Skeletal muscle cell (primary cell): ENCODE data around the gene PTPRA.

ENCODE experiments used
- DNase-seq: peaks from one replicate; pipeline ENCODE4 v3.0.0-alpha.2; 2010; ENCODE audit warnings: low read depth
- H3K4me3 ChIP-seq: 2 replicates; pipeline ENCODE4 v1.5.1; 2011; ENCODE audit warnings: low read depth, mild to moderate bottlenecking, control low read depth, low read length, moderate library complexity

The PTPRA gene

DNA sequence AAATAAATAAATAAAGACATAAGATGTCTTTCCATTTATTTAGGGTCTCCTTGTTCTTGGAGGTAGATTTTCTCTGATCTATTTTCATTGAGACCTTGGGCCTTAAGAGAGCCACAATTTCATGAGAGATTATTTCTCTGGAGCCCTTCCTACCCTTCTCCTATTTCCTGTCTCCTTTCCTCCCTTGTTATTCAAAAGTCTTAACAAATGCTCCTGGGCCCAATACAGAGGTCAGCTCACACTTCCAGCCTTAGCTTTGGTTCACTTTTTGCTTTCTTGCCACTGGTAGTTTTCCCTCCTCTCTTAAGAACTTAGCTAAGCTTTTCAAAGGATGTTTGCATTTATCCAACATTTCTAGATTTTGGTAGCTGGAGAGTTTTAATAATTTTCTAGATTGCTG lies 44.0 kb downstream of the PTPRA start:
- DNase-seq, result no peak
- no peak overlapping the region for H3K4me3 ChIP-seq

DNA sequence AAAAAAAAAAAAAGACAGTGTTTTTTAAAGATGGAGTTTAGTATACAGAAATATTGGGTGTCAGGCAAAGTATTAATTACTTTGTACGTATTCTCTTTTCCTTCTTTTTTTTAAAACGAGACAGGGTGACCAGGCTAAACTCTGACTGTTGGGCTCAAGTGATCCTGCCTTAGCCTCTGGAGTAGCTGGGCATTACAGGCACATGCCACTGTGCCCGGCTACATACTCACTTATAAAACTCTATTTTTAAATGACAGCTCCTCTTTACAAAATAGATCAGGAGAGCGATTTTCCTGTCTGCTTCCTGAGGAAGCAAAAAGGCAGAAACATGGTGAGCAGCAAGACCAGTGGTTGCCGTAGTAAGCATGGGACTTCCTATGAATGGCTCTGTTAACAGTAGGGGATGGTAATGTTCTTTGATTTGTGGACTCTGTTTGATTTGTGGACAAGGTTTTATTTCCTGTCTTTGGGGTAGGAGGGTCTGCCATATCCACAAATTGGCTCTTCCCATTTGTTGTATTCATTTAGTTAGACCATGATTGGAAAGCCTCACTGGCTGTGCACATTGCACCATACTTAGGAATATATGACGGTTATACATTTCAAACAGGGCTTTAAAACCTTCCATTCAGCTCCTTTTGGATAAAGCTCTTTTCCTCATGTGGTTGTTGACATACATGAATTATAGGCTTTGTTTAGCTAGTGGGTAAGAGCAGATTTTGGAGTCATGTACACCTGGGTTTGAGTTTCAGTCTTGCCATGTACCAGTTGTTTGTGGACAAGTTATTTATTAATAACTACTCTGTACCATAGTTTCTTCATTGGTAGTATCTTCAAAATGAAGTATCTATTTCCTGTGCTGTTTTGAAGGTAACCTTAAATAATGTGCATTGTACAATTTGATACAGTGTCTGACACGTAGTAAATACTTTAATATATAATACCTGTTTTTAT lies 45.1 kb downstream of the PTPRA start:
- DNase-seq, result no peak
- H3K4me3 ChIP-seq, result no peak overlapping the region

DNA sequence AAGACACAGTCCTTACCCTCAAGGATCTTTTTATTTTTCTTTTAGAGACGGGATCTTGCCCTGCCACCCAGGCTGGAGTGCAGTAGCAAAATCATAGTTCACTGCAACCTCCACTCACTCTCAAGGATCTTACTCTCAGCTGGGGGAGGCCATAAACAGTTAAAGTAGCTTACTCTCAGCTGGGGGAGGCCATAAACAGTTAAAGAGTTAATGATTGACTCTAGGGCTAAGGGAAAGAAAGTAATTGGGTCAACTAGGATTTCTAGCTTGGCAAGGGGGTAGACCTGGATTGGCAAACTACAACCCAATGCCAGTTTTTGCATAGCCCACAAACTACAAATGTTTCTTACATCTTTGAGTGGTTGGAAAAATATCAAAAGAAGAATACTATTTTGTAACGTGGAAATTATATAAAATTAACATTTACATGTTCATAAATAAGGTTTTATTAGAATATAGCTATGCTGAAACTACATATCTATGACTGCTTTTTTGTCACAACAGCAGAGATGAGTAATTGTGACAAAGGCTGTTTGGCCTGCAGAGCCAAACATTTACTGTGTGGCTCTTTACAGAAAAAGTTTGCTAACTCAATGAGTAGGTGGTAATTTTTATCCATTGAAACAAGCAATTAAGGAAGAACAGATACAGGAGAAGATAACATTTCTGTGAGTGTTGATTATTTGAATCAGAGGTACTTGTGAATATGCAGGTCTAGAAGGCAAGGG lies 46.4 kb downstream of the PTPRA start:
- DNase-seq, result no peak
- H3K4me3 ChIP-seq, result no peak overlapping the region

DNA sequence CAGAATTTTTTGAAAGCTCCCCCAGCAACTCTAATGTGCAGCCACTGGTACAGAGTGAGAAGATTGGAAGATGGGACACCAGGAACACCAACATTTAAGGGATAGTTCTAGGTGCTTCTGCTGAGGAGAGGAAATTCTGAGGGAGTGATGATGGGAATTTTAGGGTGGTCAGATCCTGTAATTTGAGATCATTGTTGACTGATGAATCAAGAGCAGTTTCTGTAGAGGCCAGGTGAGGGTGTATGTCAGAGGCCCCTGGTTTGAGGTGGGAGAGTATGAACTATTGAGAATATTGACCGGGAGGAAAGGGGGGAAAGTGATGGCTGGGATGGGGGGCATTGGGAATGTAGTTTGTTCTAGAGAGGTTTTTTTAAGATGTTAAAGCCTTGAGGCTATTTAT lies 47.2 kb downstream of the PTPRA start:
- DNase-seq, result no peak
- H3K4me3 ChIP-seq, result no peak overlapping the region

DNA sequence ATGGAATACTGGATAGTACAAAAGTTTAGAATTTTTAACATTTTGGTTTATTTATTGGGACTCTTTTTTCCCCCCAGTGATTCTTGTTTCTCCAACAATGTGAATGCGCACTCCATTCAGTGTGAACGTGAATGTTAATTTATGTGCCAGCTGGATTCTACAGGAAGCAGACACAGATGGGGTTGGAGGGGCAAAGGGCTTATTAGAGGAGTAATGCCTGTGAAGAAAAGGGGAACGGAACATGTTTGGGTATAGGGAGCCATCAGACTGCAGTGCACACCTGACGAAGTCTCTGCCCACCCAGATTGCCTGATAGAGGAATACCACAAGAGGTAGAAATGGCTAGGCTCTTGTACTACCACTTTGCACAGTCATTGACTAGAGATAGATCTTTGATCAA lies 48.2 kb downstream of the PTPRA start:
- DNase-seq, result no peak
- no peak overlapping the region for H3K4me3 ChIP-seq

DNA sequence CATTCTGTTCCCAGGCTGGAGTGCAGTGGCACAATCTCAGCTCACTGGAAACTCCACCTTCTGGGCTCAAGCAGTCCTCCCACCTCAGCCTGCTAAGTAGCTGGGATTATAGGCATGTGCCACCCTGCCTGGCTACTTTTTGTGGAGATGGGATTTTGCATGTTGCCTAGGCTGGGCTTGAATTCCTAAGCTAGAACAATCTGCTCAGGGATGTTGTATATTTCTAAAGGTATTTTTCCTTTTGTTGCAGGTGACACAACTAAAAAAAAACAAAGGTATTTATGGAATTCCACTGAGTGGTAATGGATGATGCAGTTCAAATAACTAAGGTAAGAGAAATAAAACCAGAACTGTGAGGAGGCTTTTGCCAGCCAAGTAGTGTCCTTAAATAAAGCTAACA lies 49.7 kb downstream of the PTPRA start:
- no peak overlapping the region for H3K4me3 ChIP-seq
- no peak for DNase-seq

DNA sequence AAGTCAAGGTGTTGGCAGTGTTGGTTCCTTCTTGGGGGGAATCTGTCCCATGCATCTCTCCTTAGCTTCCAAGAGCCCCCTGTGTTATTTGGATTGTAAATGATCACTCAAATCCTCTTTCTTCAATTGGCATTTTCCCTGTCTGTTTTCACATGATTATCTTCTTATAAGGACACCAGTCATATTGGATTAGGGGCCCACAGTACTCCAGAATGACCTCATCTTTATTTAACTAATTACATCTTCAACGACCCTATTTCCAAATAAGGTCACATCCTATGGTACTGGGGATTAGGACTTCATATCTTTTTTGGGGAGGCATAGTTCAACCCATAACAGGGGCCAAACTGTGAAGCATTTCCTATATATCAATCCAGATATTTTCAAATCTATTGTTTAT lies 57.3 kb downstream of the PTPRA start:
- H3K4me3 ChIP-seq, result no peak overlapping the region
- DNase-seq, result no peak

DNA sequence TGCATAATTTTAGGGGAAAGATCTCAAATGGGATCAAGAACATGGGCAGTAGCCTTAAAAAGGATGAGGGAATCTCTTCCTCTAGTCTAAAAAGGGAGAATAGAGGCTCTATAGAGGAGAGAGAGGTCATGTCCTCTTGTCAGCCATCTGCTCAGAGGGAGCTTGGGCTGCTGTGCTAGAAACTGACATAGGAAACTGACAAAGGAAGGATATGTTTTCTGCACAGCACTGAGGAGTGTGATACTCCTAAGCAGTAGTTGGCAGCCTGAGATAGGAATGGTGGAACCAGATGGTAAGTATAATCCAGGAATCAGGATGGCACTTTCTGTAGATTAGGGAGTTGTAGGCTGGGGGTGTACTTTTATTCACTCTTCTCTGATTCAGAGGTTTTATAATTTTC lies 59.2 kb downstream of the PTPRA start:
- H3K4me3 ChIP-seq, result no peak overlapping the region
- no peak for DNase-seq

DNA sequence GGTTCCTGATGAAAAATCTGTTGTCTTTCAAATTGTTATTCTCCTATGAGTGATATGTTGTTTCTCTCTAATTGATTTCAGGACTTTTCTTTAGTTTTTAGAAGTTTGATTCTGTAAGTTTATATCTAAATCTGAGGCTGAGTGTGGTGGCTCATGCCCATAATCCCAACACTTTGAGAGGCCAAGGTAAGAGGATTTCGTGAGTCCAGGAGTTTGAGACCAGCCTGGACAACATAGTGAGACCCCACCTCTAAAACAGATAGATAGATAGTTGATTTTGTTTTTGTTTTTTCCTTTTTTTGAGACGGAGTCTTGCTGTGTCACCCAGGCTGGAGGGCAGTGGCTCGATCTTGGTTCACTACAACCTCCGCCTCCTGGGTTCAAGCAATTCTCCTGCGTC lies 64.6 kb downstream of the PTPRA start:
- no peak overlapping the region for H3K4me3 ChIP-seq
- no peak for DNase-seq

DNA sequence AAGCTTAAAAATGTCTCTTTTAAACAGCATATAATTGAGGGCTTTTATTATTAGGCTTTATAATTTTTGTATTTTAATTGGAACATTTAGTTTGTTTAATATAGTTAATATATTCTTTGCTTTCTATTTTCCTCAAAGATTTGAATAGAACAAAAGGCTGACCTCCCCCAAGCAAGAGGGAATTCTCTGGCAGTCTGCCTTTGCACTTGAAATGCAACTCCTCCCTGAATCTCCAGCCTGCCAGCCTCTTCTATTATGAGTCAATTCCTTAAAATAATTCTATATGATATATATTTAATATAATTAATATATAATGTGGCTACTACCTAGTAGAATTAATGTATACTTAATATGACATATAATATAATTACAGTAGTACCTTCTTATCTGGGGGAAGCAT lies 69.2 kb downstream of the PTPRA start:
- peak; percentile 30 for DNase-seq
- H3K4me3 ChIP-seq, result no peak overlapping the region

DNA sequence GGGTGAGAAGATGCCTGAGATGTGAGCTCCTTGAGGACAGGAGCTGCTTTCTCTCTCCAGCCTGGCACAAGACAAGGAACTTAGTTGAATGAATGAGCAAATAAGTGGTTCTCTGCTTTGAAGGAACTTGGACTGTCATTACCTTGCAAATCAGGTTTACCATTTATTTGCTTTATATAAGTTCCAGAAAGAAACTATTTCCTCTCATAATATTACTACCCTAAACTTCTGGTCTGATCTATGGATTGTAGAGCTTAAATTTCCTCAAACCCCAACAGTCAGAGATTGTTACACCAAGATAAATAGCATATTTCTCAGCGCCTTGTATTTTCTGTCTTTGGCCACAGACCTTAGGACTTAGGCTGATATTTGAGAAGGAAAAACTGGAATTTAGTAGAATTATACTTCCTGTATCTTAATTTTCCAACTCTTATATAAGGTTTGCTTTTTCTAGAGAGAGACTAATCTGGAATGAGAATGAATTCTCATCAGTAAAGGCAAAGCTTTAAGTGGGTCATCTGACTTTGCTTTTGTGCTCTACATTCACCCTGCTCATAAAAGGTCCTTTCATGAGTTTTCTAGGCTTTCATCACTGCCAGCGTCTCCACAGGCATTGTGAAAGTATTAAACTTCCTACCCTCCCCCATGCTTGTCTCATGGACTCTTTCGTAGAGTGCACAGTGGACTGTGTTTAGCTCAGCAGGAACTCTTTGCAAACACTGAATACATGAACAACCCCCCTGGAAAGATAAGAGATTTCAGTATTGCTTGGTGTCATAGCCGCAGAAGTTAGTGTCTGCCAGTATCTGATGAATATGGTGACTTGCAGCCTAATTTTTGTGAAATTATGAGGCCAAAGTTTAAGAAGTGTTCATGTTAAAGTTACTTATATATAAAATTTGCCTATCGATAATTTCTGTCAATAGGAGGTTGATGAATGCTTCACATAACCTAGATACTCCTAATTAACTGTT lies 74.0 kb downstream of the PTPRA start:
- H3K4me3 ChIP-seq, result no peak overlapping the region
- peak; percentile 21 for DNase-seq

DNA sequence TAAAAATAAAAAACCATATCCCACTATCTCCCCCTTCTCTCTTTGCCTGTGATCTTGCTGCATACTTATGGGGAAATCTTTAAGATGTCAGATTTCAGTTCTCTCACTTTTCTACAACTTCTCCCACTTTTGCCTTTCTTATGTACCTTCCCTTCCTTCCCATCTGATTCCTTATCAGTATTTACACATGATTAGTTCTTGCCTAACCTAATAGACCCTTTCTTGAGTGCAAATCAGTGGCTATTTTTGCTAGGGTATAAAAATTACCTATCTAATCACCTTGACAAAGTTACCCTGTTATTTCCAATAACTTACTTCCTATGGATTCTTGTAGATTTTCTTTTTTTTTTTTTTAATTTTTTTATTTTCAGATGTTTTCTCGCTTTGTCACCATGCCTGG lies 75.7 kb downstream of the PTPRA start:
- DNase-seq, result no peak
- no peak overlapping the region for H3K4me3 ChIP-seq

DNA sequence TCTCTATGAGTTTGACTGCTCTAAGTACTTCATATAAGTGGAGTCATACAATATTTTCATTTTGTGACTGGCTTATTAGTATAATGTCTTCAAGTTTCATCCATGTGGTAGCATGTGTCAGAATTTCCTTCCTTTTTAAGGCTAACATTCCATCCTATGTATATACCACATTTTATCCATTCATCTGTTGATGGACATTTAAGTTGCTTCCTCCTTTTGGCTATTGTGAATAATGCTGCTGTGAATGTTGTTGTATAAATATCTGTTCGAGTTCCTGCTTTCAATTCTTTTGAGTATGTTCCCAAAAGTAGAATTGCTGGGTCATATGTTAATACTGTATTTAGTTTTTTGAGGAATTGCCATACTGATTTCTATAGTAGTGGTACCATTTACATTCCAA lies 79.5 kb downstream of the PTPRA start:
- DNase-seq, result no peak
- H3K4me3 ChIP-seq, result no peak overlapping the region

DNA sequence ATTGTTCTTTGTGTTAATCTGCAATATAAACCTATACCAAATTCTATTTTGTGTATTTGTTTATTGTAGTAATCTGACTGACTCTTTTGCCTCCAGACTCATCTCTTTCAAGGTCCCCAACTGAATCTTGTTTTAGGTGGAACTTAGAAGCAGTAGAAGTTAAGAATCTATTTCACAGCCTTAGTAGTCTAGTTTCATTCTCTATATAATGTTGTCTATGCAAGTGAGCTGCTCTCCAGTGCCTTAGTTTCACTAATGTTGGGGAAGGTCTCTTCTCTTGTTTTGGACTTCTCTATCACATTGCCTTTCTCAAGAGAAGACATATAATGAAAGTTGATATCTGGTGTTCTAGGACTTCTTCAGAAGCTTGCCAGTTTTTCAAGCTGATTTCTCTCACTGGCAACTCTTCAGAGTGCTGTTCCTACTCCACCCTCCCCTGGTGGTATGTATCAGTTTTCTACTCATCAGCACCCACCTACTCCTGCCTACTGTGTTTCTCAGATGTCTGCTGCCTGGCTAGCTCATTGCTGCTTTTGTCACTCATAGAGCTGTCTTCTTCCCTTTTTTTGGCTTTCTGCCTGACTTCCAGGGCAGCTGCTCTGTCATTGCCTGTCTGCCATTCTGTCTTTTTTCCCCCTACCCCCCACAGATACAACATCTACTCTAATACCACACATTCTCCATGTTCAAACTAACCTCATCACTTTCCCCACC lies 82.1 kb downstream of the PTPRA start:
- no peak overlapping the region for H3K4me3 ChIP-seq
- no peak for DNase-seq

DNA sequence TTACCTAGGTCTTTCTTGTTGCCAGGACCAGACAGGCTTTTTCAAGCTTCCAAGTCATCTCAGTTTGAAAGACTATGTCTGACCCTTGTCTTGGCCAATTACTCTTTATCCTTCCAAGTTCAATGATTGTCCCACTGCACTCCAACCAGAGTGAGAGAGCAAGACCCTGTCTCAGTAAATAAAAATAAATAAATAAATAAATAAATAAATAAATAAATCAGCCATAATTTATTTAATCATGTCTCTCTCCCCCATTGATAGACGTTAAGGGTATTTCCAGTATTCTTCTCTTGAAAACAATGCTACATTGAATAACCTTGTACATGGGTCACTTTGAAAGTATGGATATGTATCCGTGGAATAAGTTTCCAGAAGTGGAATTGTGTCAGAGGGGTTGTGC lies 83.2 kb downstream of the PTPRA start:
- DNase-seq, result no peak
- no peak overlapping the region for H3K4me3 ChIP-seq

DNA sequence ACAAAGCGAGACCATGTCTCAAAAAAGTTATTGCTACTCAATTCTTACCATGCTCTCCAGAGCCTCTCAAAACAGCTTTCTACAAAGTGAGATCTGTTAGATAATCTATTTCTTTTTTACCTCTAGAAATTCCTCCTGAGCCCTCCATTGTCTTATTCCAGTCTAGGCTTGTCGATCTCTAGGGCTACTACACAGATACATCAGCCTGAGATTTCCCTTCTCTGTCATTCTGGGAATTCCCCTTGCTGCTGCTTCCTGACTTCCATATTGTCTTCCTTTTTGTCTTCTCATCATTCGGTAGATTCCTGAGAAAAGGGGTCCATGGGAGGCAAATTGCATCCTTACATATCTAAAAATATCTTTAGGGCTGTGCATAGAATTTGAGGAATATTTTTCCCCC lies 94.6 kb downstream of the PTPRA start:
- DNase-seq, result no peak
- no peak overlapping the region for H3K4me3 ChIP-seq

DNA sequence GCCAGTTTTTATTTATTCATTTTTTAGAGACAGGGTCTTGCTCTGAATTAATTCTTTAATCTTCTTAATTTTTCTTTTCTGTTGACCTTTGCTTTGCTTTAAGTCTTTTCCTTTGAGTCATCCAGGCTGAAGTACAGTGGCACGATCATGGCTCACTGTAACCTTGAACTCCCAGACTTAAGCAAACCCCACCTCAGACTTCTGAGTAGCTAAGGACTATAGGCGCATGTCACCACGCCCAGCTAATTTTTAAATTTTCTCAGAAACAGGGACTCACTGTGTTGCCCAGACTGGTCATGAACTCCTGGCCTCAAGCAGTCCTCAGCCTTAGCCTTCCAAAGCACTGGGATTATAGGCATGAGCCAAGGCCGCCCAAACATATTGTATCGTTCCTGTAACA lies 98.8 kb downstream of the PTPRA start:
- H3K4me3 ChIP-seq, result no peak overlapping the region
- DNase-seq, result no peak

DNA sequence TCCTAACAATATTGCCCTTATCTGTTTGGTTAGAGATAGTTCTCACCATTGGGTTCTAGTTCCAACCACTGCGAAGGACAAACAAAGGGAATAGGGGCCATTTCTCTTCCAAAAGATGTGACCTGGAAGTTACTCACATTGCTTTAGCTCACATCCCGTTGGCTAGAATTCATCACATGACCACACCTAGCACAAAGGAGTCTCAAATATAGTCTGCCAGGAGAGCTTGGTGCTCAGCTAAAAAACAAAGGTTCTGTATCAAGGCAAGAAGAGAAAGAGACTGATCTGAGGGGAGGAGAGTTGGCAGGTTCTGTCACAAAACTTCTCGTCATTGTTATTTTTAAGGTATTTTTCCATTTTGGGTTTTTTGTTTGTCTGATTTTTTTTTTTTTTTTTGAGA lies 100.3 kb downstream of the PTPRA start:
- no peak overlapping the region for H3K4me3 ChIP-seq
- DNase-seq, result no peak

DNA sequence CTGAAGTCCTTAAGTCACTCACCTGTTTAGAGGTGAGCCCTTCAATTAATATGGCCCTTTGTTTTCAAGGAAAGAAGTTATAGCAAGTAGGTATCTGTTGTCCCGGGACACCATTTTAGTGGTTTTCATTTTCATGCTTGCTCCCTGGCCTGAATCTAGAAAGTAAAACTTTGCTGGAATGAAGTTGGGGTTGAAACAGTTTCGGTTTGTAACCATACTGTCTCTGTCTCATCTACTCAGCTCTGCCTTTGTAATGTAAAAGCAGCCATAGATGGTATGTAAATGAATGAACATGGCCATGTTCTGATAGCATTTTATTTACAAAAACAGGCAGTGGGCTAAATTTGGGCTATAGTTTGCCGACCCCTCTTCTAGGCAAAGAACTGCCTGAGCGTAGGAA lies 105.2 kb downstream of the PTPRA start:
- H3K4me3 ChIP-seq, result no peak overlapping the region

More for the DNA sequence above, 105.2 kb downstream of the PTPRA start:
- no peak for DNase-seq
